Lung (tissue), 12 donors: ENCODE results near the gene PIEZO1. TPM values are rescaled to one million over a fixed set of nuclear protein-coding genes. Genes with fewer than 3 reads are reported as not detected.

Experiments
- ATAC-seq: fragments of 200-7000 bp; cut with Tn5 transposase; one replicate; pipeline ENCODE4 v1.9.1; 2020; ENCODE audit warnings: moderate number of reproducible peaks; ENCODE audit not compliant: insufficient read depth, low FRiP score
- DNase-seq, 3 donors: peaks; one replicate each; pipeline ENCODE4 v3.0.0-alpha.2; 2013 to 2017
- H3K27ac ChIP-seq, 2 donors: one replicate each; pipeline ENCODE4 v1.5.1; 2013; ENCODE audit warnings: mild to moderate bottlenecking in 2 of 2, moderate library complexity in 2 of 2, control low read depth in 1 of 2, inconsistent platforms in 1 of 2, low read depth in 1 of 2, low read length in 1 of 2
- H3K27me3 ChIP-seq, 3 donors: one replicate each; pipeline ENCODE4 v1.5.1; 2013; ENCODE audit warnings: low read length in 2 of 3; ENCODE audit not compliant: control insufficient read depth in 3 of 3, insufficient read depth in 3 of 3
- H3K36me3 ChIP-seq, 4 donors: one replicate each; pipeline ENCODE4 v1.5.1; 2013; ENCODE audit warnings: low read length in 4 of 4, mild to moderate bottlenecking in 1 of 4, moderate library complexity in 1 of 4; ENCODE audit not compliant: control insufficient read depth in 4 of 4, insufficient read depth in 4 of 4
- H3K4me1 ChIP-seq, 5 donors: one replicate each; pipeline ENCODE4 v1.5.1; 2013; ENCODE audit warnings: low read length in 5 of 5, mild to moderate bottlenecking in 2 of 5, moderate library complexity in 1 of 5; ENCODE audit not compliant: control insufficient read depth in 5 of 5, insufficient read depth in 5 of 5
- H3K4me3 ChIP-seq: one replicate; pipeline ENCODE4 v1.5.1; 2013; ENCODE audit warnings: mild to moderate bottlenecking, control low read depth, moderate library complexity
- H3K9ac ChIP-seq, 2 donors: one replicate each; pipeline ENCODE4 v1.5.1; 2013; ENCODE audit warnings: low read length in 2 of 2, control low read depth in 1 of 2; ENCODE audit not compliant: insufficient read depth in 1 of 2
- H3K9me3 ChIP-seq, 4 donors: one replicate each; pipeline ENCODE4 v1.5.1; 2013; ENCODE audit warnings: low read length in 3 of 4, mild to moderate bottlenecking in 1 of 4, moderate library complexity in 1 of 4; ENCODE audit not compliant: control insufficient read depth in 4 of 4, insufficient read depth in 3 of 4
- WGBS, 2 donors: extraction: QIAGEN DNeasy Blood & Tissue Kit; methylation state at CpG; one replicate each; pipeline ENCODE4 v1.1.7; 2013; 5-methylcytosine and 5-hydroxymethylcytosine counted together
- polyA plus RNA-seq, 2 donors: library from polyadenylated mRNA; stranded (reverse); fragments of 200-250 nt; gene quantifications; one replicate each; pipeline ENCODE4 v1.2.1, GENCODE V29; 2013
- total RNA-seq, 2 donors: library from RNA; depleted of rRNA in 1 of 2; stranded (reverse); fragments of >200 nt in 1 of 2; gene quantifications; one replicate each; pipeline ENCODE4 v1.2.1, GENCODE V29; 2014 to 2021
- TF ChIP-seq, protein P1 (sequence below): IDR thresholded peaks from 2 replicates; pipeline ENCODE4 v1.5.1; 2012; ENCODE audit warnings: mild to moderate bottlenecking; ENCODE audit errors: control extremely low read depth, extremely low read depth
- donor health status: control.
- donor health status: control.
- donor health status: Bipolar disorder and iron deficiency.
- donor health status: healthy.
- donor health status: DM: yes; HTN: yes; CAD: no.

PIEZO1 gene
- total and polyA plus RNA-seq, 4 donors, result 113 to 207 (median 190) TPM

DNA sequence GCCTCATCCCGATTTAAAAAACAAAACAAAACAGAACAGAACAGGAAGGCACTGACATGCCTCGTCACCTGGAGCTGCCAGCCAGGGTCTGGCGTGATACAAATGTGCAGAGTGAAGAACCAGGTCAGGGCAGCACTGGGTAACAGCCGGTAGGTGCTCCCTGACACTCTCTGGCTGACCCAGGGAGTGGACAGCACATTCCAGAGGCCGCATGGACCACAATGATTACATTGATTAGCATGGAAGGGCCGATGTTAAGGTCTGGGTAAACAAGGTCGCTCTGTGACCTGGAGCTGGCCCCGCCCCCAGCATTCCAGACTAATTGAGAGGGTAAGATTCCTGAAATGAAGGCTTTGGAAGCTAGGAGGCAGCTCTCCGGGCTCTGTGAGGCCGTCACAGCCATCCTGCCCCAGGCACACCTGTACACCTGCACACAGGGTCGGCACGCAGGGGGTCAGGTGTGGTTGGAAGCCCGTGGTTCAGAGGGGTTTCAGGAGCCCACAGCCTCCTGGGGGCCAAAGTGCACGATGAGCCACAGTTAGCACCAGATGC is 21.4 kb downstream of the PIEZO1 start:
- no peaks in the 10 kb centered on the region for H3K9me3 ChIP-seq
- peaks cover 0 to 10% (median 2%) of the 10 kb centered on the region in 4 donors for H3K36me3 ChIP-seq
- H3K27ac ChIP-seq, result peak overlapping the region in 1 of 2 donors; percentile 62
- no peak overlapping the region for H3K9ac ChIP-seq
- H3K27me3 ChIP-seq, result no peaks in the 10 kb centered on the region
- H3K4me1 ChIP-seq, result peaks cover 7 to 53% (median 28%) of the 10 kb centered on the region in 5 donors
- DNase-seq (peak in 1 of 3 donors; percentile 65), ATAC-seq (no peak)
- H3K4me3 ChIP-seq, result no peak overlapping the region
- WGBS, 2 donors, result 58 to 80% methylated on average over 14 of the region's 14 CpGs
- TF ChIP-seq, protein P1, sequence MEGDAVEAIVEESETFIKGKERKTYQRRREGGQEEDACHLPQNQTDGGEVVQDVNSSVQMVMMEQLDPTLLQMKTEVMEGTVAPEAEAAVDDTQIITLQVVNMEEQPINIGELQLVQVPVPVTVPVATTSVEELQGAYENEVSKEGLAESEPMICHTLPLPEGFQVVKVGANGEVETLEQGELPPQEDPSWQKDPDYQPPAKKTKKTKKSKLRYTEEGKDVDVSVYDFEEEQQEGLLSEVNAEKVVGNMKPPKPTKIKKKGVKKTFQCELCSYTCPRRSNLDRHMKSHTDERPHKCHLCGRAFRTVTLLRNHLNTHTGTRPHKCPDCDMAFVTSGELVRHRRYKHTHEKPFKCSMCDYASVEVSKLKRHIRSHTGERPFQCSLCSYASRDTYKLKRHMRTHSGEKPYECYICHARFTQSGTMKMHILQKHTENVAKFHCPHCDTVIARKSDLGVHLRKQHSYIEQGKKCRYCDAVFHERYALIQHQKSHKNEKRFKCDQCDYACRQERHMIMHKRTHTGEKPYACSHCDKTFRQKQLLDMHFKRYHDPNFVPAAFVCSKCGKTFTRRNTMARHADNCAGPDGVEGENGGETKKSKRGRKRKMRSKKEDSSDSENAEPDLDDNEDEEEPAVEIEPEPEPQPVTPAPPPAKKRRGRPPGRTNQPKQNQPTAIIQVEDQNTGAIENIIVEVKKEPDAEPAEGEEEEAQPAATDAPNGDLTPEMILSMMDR, result no peak

DNA sequence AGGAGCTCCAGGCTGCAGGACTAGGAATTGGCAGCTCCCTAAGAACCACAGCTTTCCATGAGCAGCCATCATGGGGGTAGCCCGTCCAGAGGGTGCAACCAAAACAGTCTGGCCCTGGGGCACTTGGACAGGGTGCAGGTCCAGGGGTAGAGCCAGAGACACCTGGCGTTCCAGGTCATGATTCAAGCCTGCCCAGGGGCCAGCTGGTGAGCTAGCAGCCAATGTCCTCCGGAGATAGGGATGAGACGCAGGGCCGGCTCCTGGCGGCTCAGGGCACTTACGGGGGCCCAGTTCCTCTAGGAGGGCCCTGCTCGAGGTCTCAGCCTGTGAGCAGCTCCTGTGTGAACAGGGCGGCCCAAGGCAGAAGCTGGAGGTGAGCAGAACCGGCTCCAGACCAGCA is 22.1 kb downstream of the PIEZO1 start:
- H3K27ac ChIP-seq, result peak overlapping the region in 1 of 2 donors; percentile 62
- ATAC-seq (no peak), DNase-seq (no peak)
- no peak overlapping the region for H3K4me3 ChIP-seq
- 74 to 87% methylated on average over 10 of the region's 10 CpGs for WGBS, 2 donors
- H3K9ac ChIP-seq, result no peak overlapping the region
- no peaks in the 10 kb centered on the region for H3K27me3 ChIP-seq
- peaks cover 0 to 12% (median 2%) of the 10 kb centered on the region in 4 donors for H3K36me3 ChIP-seq
- no peaks in the 10 kb centered on the region for H3K9me3 ChIP-seq
- H3K4me1 ChIP-seq, result peaks cover 2 to 48% (median 21%) of the 10 kb centered on the region in 5 donors
- TF ChIP-seq, protein P1, result no peak

DNA sequence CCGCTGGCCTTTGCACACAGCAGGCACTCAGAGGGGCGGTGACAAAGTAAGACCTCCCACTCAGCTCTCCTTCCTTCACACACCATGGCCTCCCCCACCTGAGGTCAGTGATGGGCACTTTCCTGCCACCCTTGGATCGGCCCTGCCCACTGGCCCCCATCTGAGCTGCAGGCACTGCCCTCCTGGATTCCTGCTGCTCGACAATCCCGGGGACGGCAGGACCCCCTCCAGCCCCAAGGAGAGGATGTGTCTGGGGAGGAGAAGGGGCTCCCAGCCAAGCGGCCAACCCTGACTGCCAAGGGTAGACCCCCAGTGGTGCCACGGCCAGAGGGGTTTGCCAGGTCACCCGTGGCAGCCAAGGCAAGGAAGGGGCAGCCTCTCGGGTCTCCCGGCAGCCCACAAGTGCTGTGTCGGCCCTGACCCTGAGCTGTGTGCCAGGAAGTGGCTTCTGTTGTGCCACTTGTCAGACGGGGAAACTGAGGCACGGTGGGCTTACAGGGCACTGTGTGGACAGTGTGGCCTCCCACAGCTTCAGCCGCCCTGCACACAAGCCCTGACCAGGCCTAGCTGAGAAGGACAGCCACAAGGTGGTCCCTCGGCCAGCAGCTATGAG is 22.7 kb downstream of the PIEZO1 start:
- no peaks in the 10 kb centered on the region for H3K9me3 ChIP-seq
- H3K27ac ChIP-seq, result peak overlapping the region in 1 of 2 donors; percentile 62
- ATAC-seq (no peak), DNase-seq (no peak)
- peaks cover 0 to 12% (median 2%) of the 10 kb centered on the region in 4 donors for H3K36me3 ChIP-seq
- H3K27me3 ChIP-seq, result no peaks in the 10 kb centered on the region
- WGBS, 2 donors, result 75 to 78% methylated on average over 15 to 16 of the region's 16 CpGs
- peaks cover 0 to 46% (median 16%) of the 10 kb centered on the region in 5 donors for H3K4me1 ChIP-seq
- TF ChIP-seq, protein P1, result no peak
- H3K9ac ChIP-seq, result no peak overlapping the region
- no peak overlapping the region for H3K4me3 ChIP-seq
